ENCODE measurements around the gene EFNA1. TPM values are rescaled to one million over a fixed set of nuclear protein-coding genes. Genes with fewer than 3 reads are reported as not detected.
A peak's percentile ranks its signal among the peaks of the same experiment; 100 is the strongest.

The EFNA1 gene
- total RNA-seq, 4 donors from 2014 or later = 88.9 to 198 (median 120) TPM

DNA sequence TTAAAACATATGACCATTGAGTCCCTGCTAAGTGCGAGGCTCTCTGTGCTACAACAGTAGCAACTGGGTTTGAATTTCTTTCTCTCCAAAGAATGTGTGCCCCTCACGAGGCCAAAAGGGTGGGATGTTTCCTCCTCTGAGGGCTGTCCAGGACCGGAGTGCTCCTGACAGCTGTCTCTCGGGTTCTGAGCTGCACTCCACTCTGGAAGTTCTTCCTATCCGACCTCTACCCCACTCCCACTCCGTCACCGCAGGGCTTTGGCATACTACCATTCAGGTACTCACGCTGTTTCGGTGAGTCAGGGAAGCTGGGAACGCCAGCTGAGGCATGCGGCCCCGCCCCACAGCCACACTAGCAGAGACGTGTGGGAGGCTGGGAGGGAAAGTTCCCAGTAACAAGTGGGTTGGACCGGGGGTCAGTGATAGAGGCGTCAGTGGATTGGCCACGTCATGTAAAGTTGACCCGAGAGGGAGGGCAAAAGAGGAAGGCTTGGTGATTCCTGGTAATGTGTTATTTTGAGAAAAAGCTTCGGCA is 7.3 kb downstream of the EFNA1 start:
- peak overlapping the region; percentile 61 for H3K4me3 ChIP-seq
- peak; percentile 32 to 54 (median 54) for TF ChIP-seq POLR2AphosphoS5 (IDR thresholded peaks at IDR 0.05)
- TF ChIP-seq EP300 (IDR thresholded peaks at IDR 0.05) = no peak
- TF ChIP-seq, protein P1, sequence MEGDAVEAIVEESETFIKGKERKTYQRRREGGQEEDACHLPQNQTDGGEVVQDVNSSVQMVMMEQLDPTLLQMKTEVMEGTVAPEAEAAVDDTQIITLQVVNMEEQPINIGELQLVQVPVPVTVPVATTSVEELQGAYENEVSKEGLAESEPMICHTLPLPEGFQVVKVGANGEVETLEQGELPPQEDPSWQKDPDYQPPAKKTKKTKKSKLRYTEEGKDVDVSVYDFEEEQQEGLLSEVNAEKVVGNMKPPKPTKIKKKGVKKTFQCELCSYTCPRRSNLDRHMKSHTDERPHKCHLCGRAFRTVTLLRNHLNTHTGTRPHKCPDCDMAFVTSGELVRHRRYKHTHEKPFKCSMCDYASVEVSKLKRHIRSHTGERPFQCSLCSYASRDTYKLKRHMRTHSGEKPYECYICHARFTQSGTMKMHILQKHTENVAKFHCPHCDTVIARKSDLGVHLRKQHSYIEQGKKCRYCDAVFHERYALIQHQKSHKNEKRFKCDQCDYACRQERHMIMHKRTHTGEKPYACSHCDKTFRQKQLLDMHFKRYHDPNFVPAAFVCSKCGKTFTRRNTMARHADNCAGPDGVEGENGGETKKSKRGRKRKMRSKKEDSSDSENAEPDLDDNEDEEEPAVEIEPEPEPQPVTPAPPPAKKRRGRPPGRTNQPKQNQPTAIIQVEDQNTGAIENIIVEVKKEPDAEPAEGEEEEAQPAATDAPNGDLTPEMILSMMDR (IDR thresholded peaks at IDR 0.05) = no peak
- TF ChIP-seq POLR2A (IDR thresholded peaks at IDR 0.05) = peak in 1 of 2 donors; percentile 4
- DNase-seq (ENCODE audit: low spot score in 2 of 2) = peak; percentile 94 to 97
- peak overlapping the region; percentile 100 for H3K27ac ChIP-seq
- H3K36me3 ChIP-seq = peaks cover 30% of the 10 kb centered on the region
- peaks cover 84% of the 10 kb centered on the region for H3K4me1 ChIP-seq
- WGBS = 4% methylated on average over 18 of the region's 18 CpGs
- no peaks in the 10 kb centered on the region for H3K27me3 ChIP-seq
- H3K9me3 ChIP-seq = no peaks in the 10 kb centered on the region

DNA sequence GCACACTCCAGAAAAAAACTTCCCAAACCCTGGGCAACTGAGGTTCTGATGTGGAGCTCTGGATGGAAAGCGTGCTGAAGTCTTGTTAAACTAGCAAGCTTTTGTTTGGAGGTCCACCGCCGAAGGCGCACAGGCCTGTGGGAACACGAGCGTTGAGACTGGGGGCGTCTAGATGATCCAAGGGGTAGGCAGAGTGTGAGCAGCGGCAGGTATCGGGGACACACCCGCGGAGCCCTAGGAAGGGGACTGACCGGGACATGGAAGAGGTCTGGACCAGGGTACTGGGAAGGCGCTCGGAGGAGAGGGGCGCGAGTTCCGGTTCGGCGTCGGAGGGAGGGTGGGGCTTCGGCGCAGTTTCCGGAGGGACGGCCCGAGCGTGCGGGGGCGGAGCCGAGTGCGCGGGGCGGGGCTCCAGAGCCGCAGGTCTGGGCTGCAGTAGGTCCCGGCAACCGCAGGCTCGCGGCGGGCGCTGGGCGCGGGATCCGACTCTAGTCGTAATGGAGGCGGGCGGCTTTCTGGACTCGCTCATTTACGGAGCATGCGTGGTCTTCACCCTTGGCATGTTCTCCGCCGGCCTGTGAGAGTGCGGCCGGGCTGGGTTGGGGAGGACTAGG is 7.8 kb downstream of the EFNA1 start, which contains the start of gene SLC50A1:
SLC50A1 (plus strand) TSS at position 438 of the 614 bp plus-strand sequence; CDS start at position 498, 60 bp downstream.
- Histone ChIP-seq H3K36me3 (peaks cover 30% of the 10 kb centered on the region), H3K27ac (peak within 1 kb of the TSS; percentile 100), H3K9me3 (no peaks in the 10 kb centered on the region), H3K4me3 (peak within 1 kb of the TSS; percentile 61), H3K4me1 (peaks cover 80% of the 10 kb centered on the region), H3K27me3 (no peaks in the 10 kb centered on the region)
- DNase-seq (ENCODE audit: low spot score in 2 of 2) = peak; percentile 97 to 98
- TF ChIP-seq POLR2AphosphoS5 (IDR thresholded peaks at IDR 0.05) (peak in 1 of 3 donors; percentile 42), POLR2A (IDR thresholded peaks at IDR 0.05) (peak in 1 of 2 donors; percentile 78), EP300 (IDR thresholded peaks at IDR 0.05) (no peak)
- TF ChIP-seq, protein P1 (IDR thresholded peaks at IDR 0.05) = peak in 1 of 2 donors; percentile 52
- under 1% methylated on average over 50 of the region's 52 CpGs for WGBS

DNA sequence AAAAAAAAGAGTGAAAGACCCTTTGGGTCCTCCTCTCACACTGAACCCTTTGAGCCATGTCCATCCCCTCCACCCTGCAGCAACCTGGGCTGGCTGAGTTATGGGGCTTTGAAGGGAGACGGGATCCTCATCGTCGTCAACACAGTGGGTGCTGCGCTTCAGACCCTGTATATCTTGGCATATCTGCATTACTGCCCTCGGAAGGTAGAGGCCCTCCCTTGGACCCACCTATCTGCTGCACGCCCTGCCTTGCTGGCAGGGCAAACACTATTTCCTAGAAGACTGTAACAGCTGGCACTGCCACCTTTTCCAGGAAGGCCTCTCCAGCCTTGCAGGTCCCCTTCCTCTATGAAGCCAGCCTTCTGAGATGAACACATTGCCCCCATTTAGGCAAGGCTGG is 9.1 kb downstream of the EFNA1 start:
- H3K4me1 ChIP-seq = peaks cover 70% of the 10 kb centered on the region
- H3K27ac ChIP-seq = peak overlapping the region; percentile 100
- peak overlapping the region; percentile 61 for H3K4me3 ChIP-seq
- WGBS = 13% methylated on average over 6 of the region's 6 CpGs
- peaks cover 25% of the 10 kb centered on the region for H3K36me3 ChIP-seq
- no peaks in the 10 kb centered on the region for H3K27me3 ChIP-seq
- H3K9me3 ChIP-seq = no peaks in the 10 kb centered on the region
- no peak for DNase-seq (ENCODE audit: low spot score in 2 of 2)
- TF ChIP-seq EP300 (IDR thresholded peaks at IDR 0.05) = no peak
- TF ChIP-seq POLR2A (IDR thresholded peaks at IDR 0.05) = no peak
- TF ChIP-seq, protein P1 (IDR thresholded peaks at IDR 0.05) = no peak
- TF ChIP-seq POLR2AphosphoS5 (IDR thresholded peaks at IDR 0.05) = no peak

DNA sequence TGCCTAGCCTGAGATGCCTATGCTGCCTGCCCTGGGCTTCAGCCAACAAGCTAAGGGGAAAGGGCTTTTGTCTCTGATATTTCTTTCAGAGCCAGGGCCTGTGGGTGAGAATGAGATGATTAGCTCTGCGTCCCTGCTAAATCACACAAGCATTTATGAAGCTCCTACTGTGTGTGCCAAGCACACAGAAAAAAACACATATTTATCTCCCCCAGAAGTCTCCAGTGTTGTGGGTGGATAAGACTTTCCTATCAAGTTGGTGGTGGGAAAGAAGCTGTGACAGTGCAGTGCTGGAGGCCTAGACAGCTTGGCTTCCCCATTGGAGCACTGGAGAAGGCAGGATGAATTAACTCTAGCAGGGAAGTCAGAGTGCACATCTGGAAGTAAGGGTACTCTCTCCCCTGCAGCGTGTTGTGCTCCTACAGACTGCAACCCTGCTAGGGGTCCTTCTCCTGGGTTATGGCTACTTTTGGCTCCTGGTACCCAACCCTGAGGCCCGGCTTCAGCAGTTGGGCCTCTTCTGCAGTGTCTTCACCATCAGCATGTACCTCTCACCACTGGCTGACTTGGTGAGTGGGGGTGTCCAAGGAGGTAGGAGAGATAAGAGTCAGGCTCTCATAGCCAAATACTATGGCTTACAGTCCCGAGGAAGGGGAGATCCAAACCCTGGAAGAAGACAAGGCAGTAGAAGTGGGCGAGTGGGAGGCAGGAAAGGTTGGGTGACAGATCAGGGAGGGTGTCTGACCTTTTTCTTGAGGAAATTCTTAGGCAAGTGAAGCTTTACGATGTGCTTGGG is 9.7 kb downstream of the EFNA1 start:
- H3K4me3 ChIP-seq = peak overlapping the region; percentile 61
- H3K4me1 ChIP-seq = peaks cover 64% of the 10 kb centered on the region
- TF ChIP-seq EP300 (IDR thresholded peaks at IDR 0.05) = no peak
- TF ChIP-seq, protein P1 (IDR thresholded peaks at IDR 0.05) = no peak
- no peak for TF ChIP-seq POLR2AphosphoS5 (IDR thresholded peaks at IDR 0.05)
- TF ChIP-seq POLR2A (IDR thresholded peaks at IDR 0.05) = no peak
- no peaks in the 10 kb centered on the region for H3K27me3 ChIP-seq
- no peak for DNase-seq (ENCODE audit: low spot score in 2 of 2)
- WGBS = 79% methylated on average over 6 of the region's 6 CpGs
- H3K36me3 ChIP-seq = peaks cover 19% of the 10 kb centered on the region
- H3K9me3 ChIP-seq = no peaks in the 10 kb centered on the region
- peak overlapping the region; percentile 100 for H3K27ac ChIP-seq
